Stromal cell of bone marrow (primary cell): Measurements from ENCODE around the gene USP25.
A peak's percentile ranks its signal among the peaks of the same experiment; 100 is the strongest.

Experiments
- DNase-seq: peaks from one replicate; pipeline ENCODE4 v3.0.0-alpha.2; 2012; ENCODE audit warnings: low read depth

USP25 gene

DNA sequence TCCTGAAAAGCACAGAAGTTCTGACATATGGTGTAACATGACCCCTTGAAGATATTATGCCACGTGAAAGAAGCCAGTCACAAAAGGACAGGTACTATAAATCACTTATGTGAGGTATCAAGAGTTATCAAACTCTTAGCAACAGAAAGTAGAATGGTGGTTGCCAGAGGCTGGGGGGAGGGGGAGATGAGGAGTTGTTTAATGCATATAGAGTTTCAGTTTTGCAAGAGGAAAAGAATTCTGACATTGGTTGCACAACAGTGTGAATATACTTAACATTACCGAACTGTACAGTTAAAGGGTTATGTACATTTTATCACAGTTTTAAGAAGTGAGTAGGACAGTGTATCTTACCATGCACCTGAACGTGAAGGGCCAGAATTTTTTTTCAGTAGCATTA lies 80.0 kb downstream of the USP25 start:
- DNase-seq, result no peak

DNA sequence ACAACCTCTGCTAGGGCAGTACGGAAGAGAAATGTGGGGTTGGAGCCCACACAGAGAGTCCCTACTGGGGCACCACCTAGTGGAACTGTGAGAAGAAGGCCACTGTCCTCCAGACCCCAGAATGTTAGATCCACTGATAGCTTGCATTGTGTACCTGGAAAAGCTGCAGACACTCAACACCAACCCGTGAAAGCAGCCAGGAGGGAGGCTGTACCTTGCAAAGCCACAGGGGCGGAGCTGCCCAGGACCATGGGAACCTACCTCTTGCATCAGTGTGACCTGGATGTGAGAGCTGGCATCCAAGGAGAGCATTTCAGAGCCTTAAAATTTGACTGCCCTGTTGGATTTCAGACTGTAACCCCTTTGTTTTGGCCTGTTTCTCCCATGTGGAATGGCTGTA lies 85.5 kb downstream of the USP25 start:
- no peak for DNase-seq

DNA sequence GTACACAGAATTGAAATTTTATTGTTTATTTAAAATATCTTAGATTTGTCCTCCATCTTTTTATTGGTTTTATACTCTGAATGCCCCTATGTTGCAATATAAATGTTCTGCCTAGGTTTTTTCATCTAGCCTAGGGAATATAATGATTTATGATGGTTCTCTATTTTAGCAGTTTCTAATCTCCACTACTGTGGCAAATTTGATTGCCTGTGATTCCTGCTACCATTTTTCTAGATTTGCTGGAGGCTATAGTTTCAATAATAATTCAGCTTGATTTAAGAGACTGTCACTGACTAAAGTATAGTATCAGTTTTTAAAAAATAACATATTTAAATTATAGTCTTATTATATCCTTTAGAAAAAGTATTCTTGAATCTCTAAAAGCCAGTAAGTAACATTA lies 90.5 kb downstream of the USP25 start:
- no peak for DNase-seq

DNA sequence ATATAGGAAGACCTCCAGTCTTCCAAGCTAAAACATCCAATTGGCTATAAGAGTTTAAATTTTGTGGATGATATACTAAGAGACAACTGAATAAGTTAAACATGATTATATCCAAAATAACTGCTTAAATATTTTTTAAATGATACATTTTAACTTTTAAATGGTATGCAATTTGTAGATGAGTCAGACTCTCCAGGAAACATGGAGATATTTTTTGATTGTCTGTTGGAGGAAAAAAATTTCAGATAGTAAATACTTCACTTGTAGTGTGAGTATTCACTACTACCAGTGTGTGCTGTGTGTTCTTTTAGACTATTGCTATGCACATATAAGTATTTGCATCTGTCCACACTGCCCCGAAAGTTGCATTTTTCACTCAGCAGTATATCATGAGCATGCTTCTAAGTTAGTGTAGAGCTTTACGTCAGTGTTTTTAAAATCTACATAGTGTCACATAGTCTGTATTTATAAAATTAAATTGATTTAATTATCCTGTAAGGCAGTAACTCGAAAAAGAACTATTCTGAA lies 91.1 kb downstream of the USP25 start:
- no peak for DNase-seq

DNA sequence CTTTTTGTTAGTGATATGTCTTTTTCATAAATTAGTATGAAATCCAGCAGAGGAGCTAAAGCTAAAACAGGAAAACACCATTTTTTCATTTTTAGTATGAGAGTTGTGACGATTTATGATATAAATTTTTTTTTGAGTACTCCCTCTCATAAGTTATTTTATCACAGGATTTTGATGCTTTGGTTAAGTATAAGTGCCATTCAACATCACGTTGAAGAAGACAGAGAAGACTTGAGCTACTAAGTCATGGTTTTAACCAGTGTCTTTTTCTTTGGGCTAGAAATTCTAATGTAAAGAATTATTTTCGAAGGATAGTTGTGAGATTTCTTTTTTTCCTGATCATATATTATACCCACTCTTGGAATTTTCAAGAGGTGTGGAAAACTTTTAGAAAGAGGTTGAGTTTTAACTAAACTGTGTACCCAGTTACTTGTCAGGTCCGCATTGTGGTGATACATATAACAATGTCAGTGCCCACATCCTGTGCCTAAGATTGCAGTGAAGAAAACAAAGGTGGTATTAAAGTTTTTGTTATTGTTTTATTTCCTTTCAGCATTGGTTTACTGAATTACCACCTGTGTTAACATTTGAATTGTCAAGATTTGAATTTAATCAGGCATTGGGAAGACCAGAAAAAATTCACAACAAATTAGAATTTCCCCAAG lies 93.8 kb downstream of the USP25 start:
- no peak for DNase-seq

DNA sequence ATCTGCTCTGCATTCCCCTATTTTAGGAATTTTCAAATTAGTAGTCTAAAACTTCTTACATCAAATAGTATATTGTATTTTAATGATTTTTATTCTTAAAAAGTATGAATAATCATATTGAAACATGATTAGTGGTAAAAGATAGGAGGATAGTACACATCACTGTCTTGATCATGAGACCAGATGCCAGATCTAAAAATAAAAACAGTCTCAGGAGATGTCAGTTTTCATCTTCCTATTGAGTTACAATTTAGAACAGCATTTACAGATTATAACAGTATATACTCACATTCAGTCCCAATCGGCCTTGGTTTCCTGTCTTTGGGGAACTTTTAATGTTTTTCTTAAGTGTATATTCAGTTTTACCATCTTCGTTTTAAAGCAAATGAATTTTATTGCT lies 95.9 kb downstream of the USP25 start:
- DNase-seq, result no peak

DNA sequence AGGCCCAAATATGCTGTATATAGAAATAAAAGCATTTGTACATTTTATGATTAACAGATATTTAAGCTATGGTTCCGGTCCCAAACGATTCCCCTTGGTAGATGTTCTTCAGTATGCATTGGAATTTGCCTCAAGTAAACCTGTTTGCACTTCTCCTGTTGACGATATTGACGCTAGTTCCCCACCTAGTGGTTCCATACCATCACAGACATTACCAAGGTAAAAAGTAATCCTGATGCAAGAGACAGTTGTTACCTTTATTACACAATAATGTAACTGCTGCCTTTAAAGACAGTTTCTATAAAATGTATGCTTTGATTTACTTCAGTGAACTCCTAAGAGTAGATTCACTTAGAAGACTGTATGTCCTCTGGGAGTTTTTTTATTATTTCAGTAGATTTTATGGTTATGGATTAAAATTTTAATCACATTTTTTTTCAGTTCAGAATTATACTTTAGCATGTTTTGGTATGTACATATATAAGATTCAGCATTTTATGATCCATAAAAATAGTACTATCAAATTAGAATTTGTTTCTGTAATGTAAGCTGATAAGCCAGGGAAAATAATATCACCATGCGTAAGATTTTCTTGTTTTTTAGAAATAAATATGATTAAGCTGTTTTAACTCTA lies 96.5 kb downstream of the USP25 start:
- no peak for DNase-seq

DNA sequence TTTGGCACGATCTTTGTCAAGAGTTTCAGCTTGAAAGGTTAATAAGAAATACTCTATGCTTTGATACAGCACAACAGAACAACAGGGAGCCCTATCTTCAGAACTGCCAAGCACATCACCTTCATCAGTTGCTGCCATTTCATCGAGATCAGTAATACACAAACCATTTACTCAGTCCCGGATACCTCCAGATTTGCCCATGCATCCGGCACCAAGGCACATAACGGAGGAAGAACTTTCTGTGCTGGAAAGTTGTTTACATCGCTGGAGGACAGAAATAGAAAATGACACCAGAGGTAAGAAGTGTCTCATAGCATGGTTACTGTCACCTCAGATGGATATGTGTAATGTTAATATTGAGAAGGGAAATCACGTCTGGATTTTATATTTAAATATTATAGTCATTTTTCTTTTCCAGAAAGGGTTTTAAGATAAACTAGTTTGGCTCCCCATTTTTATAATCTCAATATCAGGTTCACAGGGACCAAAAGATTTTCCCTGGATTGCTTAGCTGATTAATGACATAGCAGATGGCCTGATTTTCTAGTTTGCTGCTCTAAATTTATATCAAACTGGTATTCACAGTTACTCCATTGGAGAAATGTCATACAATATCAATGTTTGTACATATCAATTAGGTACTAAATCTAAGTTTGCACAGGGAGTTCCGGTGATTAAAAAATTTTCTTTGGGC lies 97.3 kb downstream of the USP25 start:
- DNase-seq, result no peak

DNA sequence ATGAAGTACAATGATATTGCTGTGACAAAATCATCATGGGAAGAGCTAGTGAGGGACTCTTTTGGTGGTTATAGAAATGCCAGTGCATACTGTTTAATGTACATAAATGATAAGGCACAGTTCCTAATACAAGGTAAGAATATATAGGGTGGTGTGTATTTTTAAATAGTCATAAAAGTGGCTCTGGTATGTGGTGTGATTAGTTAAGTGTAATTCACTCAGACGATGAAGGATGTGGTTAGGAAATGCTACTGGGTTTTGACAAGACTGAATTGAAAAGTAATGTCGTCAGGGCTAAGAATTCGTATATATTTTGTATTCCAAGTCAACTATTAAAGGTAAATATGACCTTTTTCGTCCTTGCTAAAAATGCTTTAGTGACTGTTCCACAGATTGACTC lies 101.7 kb downstream of the USP25 start:
- no peak for DNase-seq

DNA sequence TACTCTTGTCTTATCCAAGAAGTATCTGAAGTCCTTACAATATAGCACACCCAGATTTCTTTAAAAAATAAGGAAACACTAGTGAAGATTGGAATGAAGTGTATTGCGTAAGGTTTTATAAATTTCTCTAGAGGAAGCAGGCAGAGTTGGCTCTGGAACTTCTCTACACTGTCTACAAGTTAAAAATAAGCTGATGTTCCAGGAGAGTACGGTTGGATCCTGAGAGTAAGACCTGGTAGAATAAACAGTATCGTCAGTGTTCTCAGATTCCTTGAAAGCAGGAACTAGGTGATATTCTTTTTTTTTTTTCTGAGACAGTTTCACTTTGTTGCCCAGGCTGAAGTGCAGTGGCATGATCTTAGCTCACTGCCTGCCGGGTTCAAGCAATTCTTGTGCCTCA lies 107.9 kb downstream of the USP25 start:
- peak; percentile 9 for DNase-seq

DNA sequence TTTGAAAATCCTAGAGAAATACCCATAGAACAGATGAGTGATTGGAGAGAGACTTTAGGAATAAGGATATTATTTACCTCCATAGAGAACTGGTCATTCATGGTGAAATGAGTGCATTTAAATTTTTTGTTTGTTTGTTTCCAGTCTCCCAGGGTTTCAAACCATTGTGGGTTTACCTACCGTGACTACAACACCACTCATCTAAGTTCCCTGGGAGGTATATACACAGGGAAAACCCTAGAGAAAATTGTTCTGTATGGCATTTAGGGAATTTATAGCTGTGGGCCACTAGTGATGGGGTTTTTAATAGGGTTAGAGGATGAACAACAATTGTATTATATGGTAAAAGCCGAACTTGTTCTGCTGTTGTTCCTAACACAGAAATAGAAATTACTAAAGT lies 109.2 kb downstream of the USP25 start:
- no peak for DNase-seq

DNA sequence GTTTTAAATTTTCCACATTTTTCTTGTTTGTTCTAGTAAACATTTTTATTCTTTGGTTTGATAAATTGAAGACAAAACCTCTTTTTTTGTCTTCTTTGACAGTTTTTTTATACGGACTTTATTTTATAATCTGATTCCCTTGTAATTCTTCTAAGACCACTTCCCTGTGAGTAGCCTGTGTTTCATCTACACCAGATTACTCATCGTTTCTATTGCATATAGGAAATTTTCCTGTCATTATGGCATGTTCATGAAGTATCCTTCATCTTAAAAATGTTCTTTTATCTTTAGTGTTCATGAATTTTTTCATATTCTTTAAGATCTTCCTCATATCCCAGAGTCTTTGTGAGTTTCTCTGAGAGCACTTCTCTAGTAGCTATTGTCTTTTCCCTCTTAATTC lies 109.8 kb downstream of the USP25 start:
- DNase-seq, result no peak

DNA sequence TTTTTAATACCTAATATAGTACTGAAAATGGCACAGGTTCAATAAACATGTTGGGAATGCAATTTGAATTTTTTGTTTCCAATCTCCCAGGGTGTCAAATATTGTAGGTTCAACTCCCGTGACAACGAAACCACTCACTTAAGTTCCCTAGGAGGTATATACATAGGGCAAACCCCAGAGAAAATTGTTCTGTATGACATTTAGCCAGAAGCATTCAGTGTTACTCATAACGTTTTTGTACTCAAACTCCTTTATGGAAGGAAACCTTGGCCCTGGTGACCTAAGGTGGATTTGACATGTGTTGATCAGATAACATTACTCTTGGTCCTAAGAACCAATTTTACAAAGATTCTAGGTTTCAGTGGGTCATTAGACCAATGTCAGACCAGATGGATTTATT lies 110.6 kb downstream of the USP25 start:
- no peak for DNase-seq

DNA sequence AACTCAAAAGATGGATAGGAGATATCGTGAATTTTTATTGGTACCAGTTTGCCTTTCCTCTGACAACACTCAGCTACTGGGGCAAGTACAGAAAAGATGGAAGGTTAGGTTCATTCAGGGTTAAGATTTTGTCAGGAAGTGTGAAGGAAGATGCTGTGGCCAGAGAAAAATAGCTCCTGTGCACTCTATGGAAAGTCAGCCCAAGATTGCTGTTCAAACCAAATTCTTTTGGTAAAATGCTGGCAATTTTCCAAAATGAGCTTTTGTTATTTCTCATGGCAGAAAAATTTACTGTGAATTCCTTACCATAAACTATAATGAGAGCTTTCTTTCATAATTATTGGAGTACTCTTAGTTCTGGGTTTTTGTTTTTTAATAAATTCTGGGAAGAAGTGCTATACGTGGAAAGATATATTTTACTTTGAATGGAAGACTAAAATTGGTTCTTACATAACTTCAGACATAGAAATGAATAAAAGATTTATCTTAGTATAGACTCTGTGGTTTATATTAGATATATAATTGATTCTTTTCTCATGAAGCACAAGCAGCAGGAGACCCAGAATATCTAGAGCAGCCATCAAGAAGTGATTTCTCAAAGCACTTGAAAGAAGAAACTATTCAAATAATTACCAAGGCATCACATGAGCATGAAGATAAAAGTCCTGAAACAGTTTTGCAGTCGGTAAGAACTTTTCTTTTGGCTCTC lies 112.2 kb downstream of the USP25 start:
- DNase-seq, result peak; percentile 9

DNA sequence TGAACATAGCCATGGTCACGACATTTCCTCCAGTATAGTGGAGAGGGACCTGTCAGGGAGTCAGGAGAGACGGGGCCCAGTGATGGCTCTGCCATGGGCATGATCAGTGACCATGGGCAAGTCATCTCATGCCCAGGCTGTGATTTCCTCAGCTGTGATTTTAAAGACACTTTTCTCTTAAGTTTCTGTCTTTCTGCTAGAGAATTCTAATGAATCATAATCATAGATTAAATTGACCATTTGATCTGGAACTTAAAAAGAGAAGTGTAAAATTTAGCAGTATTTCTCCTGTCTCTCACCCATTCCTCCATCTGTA lies 112.7 kb downstream of the USP25 start:
- no peak for DNase-seq

DNA sequence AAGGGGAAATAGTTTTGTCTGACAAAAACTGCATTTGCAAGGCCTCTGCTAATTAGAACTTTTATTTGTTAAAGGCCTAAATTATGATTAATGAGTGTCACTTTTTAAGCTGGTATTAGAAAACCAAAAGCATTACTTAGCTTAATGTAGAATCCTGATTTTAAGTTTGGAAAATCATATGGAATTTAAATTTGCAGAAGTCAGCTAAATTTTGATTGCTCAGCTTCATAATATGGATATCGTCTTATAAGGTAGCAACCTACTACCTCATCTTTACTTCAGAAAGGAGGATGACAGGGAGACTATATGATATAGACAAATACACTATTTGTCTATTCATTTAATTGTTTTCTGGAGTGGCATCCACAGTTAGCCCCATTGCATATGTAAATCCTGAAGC lies 114.0 kb downstream of the USP25 start:
- DNase-seq, result no peak

DNA sequence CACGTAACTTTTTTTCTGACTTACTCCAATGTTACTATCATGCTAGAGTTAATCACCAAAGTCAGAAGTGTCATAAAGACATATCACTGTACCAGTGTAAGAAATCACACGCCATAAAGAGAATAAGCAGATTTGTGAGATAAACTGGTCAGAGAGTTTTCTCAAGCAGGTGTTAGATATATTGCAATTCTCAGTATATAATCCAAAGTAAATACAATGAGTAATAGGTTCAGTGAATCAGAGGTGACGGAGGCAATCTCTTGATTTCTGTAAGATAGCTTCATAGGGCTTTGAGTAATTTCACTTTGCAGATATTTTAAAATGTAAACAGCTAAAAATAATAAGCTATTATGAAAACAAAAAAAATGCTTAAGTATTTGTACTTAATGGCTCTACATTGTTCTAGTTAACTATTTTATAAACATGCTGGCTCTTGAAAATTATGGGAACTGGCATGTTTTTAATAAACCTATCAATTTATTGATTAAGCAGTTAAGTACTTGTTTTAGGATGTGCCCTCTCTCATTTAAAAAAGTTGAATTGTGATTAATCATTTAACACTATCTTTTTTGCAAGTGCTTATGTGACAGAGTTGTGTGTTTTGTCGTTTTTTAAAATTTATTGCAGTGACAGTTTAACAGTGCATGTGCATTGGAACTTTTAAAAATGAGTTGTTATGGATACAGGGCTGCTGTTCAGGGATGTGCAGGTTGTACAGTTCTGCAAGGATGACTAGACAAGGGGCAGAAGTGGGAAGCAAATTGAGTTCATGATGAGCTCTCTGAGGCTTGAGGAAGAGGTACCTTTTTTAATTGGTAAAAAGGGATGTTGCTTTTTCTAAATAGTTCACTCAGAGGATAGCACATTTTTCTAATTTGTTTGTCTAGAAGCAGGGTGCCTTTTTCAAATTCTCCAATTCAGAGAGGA lies 119.1 kb downstream of the USP25 start:
- DNase-seq, result peak; percentile 13

DNA sequence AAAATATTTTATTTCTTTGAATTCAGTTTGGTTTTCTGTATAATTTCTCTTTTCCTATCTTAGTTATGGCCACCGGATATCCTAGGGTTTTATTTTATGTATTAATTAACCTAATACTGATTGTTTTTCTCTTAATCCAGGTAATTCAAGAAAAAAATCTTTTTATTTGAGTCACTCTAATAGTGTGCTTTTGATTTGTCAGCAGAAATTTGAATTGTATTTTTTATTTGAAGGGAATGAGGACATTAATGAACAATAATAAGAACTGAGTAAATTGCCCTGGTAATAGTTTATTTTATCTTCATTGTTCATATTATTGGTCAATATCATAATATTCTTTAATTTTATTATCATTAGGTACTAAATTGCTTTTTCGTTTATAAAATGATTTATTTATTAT lies 120.1 kb downstream of the USP25 start:
- no peak for DNase-seq

DNA sequence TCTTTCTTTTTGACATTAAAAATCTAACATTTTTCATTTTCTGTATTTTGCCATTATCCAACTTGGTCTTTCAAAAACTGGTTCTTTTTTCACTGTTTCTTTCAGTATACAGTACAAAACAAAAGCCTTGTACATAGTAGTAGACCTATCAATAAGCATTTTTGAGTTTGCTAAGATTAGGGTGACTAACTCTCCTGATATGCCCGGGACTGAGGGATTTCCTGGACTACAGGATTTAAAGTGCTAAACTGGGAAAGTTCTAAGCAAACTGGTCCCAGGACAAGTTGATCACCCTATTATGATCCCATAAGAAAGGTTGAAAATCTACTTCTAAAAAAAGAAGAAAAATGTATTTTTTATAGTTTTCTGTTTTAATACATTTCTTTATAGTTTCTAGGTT lies 120.9 kb downstream of the USP25 start:
- DNase-seq, result peak; percentile 15

DNA sequence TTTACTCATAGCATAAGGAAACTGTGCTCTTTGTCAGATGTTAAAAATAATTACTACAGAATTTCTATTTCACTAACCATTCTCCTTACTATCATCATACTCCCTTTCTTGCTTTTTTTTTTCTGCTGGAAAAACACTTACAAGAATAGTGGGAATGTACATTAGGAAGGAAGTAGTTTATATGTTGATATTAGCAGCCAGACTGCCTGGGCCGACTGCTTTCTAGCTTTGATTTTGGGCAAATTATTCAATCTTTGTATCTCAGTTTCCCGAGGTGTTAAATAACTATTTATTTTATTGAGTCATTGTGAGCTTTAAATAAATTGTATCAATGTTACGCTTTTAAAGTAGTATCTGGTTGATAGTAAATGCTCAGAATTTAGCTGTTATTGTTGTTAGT lies 122.4 kb downstream of the USP25 start:
- no peak for DNase-seq

DNA sequence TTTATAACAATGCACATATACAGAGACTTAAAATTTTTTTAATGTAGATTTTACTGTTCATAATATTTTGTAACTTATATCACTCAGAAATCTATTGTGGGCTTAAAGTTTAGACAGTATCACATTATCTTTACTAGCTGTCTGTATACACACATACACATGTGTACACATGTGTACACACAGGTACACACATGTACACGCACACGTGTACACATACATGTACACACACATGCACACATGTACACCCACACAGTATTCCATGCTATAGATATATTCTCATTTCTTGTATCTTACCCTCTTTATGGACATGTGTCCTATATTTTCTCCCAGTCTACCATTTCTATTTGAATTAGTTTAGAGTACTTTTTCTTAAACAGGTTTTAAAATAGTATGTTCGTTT lies 123.3 kb downstream of the USP25 start:
- no peak for DNase-seq

DNA sequence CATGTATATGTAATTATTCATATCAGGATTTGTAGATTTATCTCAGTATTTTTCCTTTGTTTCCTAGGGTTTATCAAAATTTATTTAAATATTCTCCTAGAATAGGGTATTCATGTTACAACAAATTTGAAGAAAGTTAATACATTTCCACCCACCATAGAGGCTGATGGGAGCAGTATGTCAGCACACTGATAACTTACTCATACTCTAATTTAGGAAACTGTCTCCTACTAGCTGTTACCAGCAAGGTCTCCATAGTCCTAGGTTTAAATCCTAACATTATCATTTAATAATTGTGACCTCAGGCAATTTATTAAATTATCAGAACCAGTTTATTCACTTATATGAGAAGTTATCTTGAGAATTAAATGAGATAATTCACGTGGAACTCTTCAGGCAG lies 127.0 kb downstream of the USP25 start:
- no peak for DNase-seq
